Activated T-cell treated with anti-CD3 and anti-CD28 coated beads, Interleukin-2, amount 50 U/mL, for 4 hours (primary cell): Measurements from ENCODE around the gene TRIM17. TPM values are rescaled to one million over a fixed set of nuclear protein-coding genes. Genes with fewer than 3 reads are reported as not detected.

ENCODE experiments used
- ATAC-seq, 2 donors: fragments of 200-7000 bp; cut with Tn5 transposase; one replicate each; pipeline ENCODE4 v1.10.0; 2021
- DNase-seq: peaks from one replicate; pipeline ENCODE4 v3.0.0-alpha.2; 2020
- H3K27me3 Mint-ChIP-seq: one replicate; pipeline ENCODE4 v1.8.0; 2021; ENCODE audit warnings: low read depth, mixed read lengths
- H3K36me3 Mint-ChIP-seq: one replicate; pipeline ENCODE4 v1.8.0; 2022; ENCODE audit warnings: mixed read lengths; ENCODE audit not compliant: insufficient read depth
- H3K4me1 Mint-ChIP-seq: one replicate; pipeline ENCODE4 v1.8.0; 2021; ENCODE audit warnings: low read depth, mixed read lengths
- H3K4me3 Mint-ChIP-seq: one replicate; pipeline ENCODE4 v1.8.0; 2021; ENCODE audit warnings: mild to moderate bottlenecking, moderate library complexity, mixed read lengths
- H3K9me3 Mint-ChIP-seq: one replicate; pipeline ENCODE4 v1.8.0; 2021; ENCODE audit warnings: mixed read lengths
- total RNA-seq, 3 donors: library from RNA; stranded (reverse); gene quantifications; one replicate each; pipeline ENCODE4 v1.2.1, GENCODE V29; 2021

TRIM17 gene
- total RNA-seq, 3 donors from 2014 or later: 0.57 to 1.1 (median 0.66) TPM

DNA sequence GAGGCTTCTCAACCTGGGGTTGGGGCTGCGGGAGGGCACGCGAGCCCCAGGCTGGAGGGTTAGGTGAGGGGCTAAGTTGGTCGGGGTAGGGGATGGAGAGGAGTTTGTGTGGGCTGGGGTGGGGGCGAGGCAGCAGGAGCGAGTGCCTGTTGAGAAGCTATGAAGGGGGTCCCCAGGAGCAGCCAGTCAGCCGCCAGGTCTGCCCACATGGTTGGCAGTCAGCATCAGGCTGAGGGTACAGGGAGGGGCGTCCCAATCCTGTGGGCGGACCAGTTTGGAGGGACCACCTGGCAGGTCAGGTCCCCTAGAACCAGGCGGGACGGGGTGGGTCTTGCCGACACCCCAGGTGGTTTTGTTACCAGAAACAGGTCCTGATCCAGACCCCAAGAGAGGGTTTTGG, 400 bp upstream of the TRIM17 start:
- peaks cover 9% of the 10 kb centered on the region for H3K27me3 Mint-ChIP-seq
- DNase-seq: no peak
- no peak for ATAC-seq
- no peaks in the 10 kb centered on the region for H3K9me3 Mint-ChIP-seq
- no peaks in the 10 kb centered on the region for H3K36me3 Mint-ChIP-seq
- peak overlapping the region; percentile 76 for H3K4me3 Mint-ChIP-seq
- H3K4me1 Mint-ChIP-seq: peaks cover 17% of the 10 kb centered on the region

DNA sequence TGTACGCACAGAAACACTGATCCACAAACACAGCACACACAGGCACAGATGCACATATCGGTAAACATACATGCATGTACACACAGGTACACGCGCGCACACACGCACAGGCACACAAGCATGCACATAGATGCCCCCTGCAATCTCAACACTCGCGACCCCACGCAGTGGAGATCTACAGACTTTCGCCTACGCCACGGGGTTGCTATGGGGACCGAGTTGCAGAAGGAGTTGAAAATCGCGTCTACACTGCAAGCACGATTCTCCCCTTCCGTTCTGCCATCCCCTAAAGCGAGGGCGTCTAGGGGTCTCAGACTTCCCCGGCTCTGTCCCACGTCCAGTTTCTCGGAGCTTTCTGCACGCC, 826 bp downstream of the TRIM17 start:
- DNase-seq (no peak), ATAC-seq (peak; percentile 28 to 42)
- H3K27me3 Mint-ChIP-seq: peaks cover 9% of the 10 kb centered on the region
- H3K4me1 Mint-ChIP-seq: peaks cover 17% of the 10 kb centered on the region
- H3K9me3 Mint-ChIP-seq: no peaks in the 10 kb centered on the region
- peak overlapping the region; percentile 72 for H3K4me3 Mint-ChIP-seq
- no peaks in the 10 kb centered on the region for H3K36me3 Mint-ChIP-seq

DNA sequence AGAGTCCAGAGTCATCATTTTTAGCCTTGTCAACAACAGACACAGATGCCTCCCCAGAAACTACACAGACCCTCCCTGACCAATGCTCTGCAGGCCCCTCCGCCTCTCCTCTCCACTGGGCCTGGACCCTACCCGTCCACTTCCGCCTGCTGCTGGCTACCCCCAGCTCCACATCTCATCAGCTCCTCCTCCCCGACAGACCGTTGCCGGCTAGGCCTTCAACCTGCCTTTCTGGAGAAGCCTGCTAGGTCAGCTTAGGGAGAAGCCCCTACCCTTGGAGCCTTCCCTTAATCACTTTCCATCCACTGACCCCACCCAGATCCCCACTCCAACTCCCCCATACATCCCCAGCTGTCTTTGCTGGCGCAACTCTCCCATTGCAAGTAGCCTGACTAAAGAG, 1.4 kb downstream of the TRIM17 start:
- H3K4me1 Mint-ChIP-seq: peaks cover 17% of the 10 kb centered on the region
- H3K36me3 Mint-ChIP-seq: no peaks in the 10 kb centered on the region
- no peak for DNase-seq
- H3K9me3 Mint-ChIP-seq: no peaks in the 10 kb centered on the region
- peaks cover 9% of the 10 kb centered on the region for H3K27me3 Mint-ChIP-seq
- ATAC-seq: no peak
- peak overlapping the region; percentile 72 for H3K4me3 Mint-ChIP-seq

DNA sequence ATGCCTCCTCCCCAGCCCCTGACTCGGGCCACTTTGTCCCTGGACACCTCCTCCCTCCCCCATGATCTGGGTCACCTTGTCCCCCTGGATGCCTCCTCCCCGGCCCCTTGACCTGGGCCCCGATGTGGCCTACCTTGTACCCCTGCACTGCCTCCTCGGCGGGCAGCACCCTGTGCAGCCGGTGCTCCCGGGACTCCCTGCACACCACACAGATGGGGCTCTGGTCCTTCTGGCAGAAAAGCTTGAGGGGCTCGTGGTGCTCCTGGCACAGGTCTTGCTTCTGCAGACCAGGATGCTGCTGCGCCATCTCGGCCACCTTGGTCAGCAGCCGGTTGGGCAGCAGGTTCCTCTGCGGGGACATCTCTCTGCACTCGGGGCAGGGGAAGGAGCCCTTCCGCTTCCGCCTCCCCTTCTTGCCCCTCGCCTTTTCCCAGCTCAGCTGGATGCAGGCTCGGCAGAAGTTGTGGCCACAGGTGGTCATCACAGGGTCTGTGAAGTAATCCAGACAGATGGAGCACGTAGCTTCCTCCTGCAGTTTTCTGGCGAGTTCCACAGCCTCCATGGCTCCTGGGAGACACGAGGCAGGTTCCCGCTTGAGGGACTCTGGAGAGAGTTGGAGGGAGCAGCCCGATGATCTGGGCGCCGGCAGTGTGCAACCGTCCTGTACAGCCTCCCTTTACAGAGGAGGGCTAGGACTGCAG, 2.0 kb downstream of the TRIM17 start:
- ATAC-seq (no peak), DNase-seq (no peak)
- Mint-ChIP-seq H3K36me3 (no peaks in the 10 kb centered on the region), H3K4me3 (no peak overlapping the region), H3K9me3 (no peaks in the 10 kb centered on the region), H3K27me3 (peaks cover 9% of the 10 kb centered on the region), H3K4me1 (peaks cover 17% of the 10 kb centered on the region)

DNA sequence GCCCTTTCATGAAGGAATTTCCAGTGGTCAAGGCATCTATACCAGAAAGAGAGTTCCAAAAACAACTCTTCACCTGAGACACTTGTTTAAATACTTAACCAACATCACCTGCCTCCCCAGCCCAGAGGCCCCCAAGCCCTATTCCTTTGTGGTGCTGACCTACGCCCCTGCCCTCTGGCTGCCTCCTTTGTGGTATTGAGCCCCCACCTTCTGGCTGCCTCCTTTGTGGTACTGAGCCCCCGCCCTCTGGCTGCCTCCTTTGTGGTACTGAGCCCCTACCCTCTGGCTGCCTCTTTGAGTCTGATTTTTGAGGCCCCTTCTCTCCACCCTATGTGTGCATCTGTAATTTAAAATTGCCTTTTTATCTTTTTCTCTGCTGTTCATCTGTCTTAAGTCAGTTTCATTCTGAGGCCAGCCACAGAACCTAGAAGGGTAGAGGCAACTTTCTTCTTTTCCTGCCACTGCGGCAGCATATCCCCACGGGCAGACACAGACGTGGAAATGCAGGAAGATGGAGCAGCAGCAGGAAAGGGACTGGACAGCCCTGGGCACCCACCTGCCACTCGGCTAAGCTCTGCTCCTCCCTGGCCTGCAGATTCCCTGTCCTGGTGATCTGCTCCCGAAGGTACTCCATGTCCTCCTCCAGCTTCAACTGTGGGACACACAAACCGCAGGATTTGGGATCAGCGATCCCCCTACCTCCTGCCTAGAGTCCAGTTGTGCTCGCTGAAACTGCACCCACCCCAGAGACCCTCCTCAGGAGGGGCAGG, 3.2 kb downstream of the TRIM17 start:
- no peak overlapping the region for H3K4me3 Mint-ChIP-seq
- ATAC-seq: no peak
- no peaks in the 10 kb centered on the region for H3K36me3 Mint-ChIP-seq

DNA sequence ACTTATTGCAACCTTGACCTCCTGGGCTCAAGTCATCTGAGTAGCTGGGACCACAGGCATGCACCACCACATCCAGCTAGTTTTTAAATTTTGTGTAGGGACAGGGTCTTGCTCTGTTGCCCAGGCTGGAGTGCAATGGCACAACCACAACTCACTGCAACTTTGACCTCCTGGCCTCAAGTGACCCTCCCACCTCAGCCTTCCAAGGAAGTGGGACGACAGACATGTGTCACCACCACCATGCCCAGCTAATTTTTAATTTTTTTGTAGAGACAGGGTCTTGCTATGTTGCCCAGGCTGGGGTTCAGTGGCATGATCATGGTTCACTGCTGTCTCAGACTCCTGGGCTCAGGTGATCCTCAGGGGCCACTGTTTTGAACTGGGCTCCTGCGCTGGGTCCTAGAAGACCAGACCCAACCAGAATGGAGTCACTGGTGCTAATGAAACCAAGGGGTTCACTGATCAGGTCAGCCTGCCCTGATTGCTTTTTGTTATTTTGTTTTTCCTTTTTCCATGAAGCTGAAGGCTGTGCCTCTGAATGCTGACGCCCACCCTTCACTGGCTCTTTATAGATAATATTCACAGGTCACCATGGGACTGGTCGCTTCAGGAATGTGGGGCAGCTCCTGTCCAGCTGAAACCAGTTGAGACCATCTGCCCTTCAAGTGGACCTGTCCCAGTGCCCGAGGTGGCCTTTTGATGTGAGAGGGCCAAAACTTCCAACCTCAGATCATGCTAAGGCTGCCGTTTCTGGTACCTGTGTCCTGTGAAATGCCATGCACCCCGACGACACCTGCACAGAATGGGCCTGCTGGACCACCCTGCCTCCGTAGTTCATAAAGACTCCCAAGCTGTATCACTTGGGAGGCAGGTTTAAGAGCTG, 4.9 kb downstream of the TRIM17 start:
- H3K36me3 Mint-ChIP-seq: no peaks in the 10 kb centered on the region
- DNase-seq (no peak), ATAC-seq (no peak)
- H3K4me1 Mint-ChIP-seq: peaks cover 13% of the 10 kb centered on the region
- H3K9me3 Mint-ChIP-seq: no peaks in the 10 kb centered on the region
- no peak overlapping the region for H3K4me3 Mint-ChIP-seq
- H3K27me3 Mint-ChIP-seq: peaks cover 4% of the 10 kb centered on the region

More for the DNA sequence above, 3.2 kb downstream of the TRIM17 start:
- Mint-ChIP-seq H3K4me1 (peaks cover 16% of the 10 kb centered on the region), H3K9me3 (no peaks in the 10 kb centered on the region), H3K27me3 (peaks cover 6% of the 10 kb centered on the region)
- DNase-seq: no peak

DNA sequence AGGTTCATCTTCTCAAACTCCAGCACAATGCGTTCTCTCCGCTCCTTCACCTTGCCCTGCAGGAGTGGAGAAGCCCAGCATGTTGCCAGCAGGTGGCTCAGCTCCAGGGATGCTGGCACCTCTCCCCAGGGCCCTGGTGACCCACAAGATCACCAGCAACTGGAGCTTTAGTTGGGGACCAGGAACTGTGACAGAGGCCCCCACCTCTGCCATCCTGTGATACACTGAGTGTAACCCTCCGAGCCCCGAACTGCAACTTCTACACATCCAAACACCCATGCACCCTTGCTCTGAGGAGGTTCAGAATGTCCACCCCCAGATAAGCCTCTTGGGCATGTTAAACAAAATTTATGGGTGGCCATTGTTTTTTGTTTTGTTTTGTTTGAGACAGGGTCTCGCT, 5.5 kb downstream of the TRIM17 start:
- no peaks in the 10 kb centered on the region for H3K9me3 Mint-ChIP-seq
- no peaks in the 10 kb centered on the region for H3K36me3 Mint-ChIP-seq
- peaks cover 4% of the 10 kb centered on the region for H3K27me3 Mint-ChIP-seq
- H3K4me3 Mint-ChIP-seq: no peak overlapping the region
- ATAC-seq: no peak
- DNase-seq: no peak
- peaks cover 12% of the 10 kb centered on the region for H3K4me1 Mint-ChIP-seq

DNA sequence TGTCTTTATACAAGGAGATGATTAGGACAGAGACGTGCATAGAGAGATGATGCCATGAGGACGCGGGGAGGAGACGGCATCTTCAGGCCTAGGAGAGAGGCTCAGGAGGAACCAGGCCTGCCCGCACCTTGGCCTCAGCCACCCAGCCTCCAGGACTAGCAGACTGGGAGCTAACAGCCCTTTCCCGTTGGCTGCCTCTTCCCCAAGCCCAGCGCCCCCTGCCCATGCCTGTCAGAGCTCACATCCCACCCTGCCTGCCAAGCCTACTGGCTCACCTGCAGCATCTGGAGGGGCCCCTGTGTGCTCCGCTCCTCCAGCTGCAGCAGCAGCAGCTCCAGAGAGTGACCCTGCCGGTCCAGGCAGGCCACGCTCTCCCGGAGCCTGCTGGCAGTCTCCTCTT, 6.0 kb downstream of the TRIM17 start:
- peaks cover 8% of the 10 kb centered on the region for H3K4me1 Mint-ChIP-seq
- no peaks in the 10 kb centered on the region for H3K36me3 Mint-ChIP-seq
- H3K4me3 Mint-ChIP-seq: no peak overlapping the region
- DNase-seq: no peak
- ATAC-seq: no peak
- H3K9me3 Mint-ChIP-seq: no peaks in the 10 kb centered on the region
- peaks cover 4% of the 10 kb centered on the region for H3K27me3 Mint-ChIP-seq

DNA sequence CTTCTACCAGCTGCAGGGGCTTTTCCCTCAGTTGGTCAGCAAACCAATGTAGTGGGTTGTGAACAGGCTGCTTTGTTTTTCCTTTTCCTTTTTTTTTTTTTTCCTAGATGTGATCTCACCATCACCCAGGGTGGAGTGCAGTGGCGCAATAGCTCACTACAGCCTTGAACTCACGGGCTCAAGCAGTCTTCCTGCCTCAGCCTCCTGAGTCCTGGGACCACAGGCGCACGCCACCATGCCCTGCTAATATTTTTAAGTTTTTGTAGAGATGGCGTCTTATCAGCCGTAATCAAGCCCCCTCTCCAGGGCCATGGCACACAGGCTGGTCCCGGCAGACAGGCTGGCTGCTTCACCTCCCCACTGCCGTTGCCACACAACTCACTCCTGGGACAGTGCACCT, 6.6 kb downstream of the TRIM17 start:
- DNase-seq: no peak
- peaks cover 9% of the 10 kb centered on the region for H3K4me1 Mint-ChIP-seq
- ATAC-seq: no peak
- no peak overlapping the region for H3K4me3 Mint-ChIP-seq
- no peaks in the 10 kb centered on the region for H3K27me3 Mint-ChIP-seq
- H3K9me3 Mint-ChIP-seq: no peaks in the 10 kb centered on the region
- H3K36me3 Mint-ChIP-seq: no peaks in the 10 kb centered on the region

DNA sequence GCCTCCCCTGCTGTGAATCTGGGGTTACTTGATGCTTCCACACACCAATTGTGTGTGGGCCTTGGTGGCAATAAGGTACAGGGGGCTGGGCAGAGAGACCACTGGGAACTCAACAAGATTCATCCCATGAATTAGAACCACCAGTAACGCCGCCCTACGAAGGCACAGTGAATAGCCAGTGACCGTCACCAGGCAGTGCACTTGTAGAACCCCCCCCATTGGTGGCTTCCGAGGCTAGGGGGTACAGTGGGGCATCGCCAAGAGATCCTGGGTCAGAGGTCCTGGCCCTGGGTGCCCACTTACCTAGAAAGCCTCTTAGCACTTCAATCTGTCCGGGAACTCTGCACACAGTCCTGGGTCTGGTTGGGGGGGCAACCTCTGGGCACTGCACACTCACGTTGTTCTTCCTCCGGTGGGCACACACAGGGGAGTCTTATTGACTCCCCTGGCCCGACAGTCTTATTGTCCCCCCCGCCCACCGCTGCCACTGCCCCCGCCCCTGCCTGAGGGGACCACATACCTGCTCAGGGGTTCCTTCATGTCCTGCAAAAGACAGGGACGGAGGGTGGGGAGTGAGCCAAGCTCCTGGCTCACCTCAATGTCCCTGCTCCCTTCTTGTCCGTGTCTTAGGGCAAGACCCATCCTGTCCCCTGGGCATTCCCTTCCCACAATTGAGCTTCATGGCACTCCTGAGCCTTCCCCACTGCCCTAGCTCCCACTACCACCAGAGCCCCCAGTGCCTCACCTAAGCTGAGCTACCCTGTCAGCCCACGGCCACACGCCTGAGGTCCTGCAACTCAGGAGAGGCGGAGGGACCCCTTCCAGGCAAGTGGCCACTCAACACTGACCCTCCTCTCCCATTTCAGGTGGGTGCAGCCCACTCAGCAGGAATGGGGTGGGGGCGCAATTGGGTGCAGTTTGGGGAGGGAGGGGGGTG, 7.5 kb downstream of the TRIM17 start:
- no peaks in the 10 kb centered on the region for H3K9me3 Mint-ChIP-seq
- H3K4me3 Mint-ChIP-seq: peak overlapping the region; percentile 6

DNA sequence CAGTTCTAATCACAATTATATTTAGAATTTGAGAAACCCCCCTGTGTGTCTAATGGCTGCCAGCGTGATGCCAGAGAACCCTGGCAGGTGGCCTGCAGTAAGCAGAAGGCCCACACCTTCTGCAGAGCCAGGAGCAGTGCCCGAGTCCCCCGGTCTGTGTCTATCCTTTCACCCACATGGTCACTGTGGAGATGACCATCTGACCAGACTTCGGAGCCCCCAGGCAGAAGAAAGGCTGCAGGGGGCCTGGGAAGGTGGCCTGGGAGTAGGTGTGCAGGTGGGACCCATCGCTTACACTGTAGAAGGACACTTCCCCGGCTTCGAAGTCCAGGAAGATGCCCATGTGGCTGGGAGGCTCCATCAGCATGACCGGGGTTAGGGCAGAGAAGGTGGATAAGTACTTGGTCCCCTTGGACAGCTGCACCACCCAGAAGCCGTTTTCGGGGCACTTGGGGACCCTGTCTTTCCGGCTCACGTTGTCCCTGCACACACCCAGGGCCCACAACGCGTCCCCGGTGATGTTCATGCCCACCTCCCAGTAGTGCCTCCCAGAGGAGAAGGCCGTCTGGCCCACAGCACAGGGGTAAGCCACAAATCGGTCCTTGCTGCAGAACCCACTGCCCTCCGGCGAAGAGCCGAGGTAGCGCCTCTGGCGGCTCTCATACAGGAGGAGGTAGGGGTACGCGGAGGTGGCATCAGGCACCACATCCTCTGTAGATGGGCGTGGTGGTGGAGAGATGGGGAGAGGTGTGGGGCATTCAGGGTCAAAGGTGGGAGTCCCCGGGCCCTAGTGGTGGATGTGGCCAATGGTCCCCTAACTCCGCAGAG, 8.4 kb downstream of the TRIM17 start:
- Mint-ChIP-seq H3K9me3 (no peaks in the 10 kb centered on the region), H3K36me3 (peaks cover 10% of the 10 kb centered on the region), H3K4me1 (peaks cover 26% of the 10 kb centered on the region), H3K4me3 (peak overlapping the region; percentile 92), H3K27me3 (no peaks in the 10 kb centered on the region)
- DNase-seq (no peak), ATAC-seq (no peak)

More for the DNA sequence above, 7.5 kb downstream of the TRIM17 start:
- Mint-ChIP-seq H3K4me1 (peaks cover 18% of the 10 kb centered on the region), H3K27me3 (no peaks in the 10 kb centered on the region), H3K36me3 (peaks cover 4% of the 10 kb centered on the region)
- ATAC-seq (no peak), DNase-seq (no peak)

DNA sequence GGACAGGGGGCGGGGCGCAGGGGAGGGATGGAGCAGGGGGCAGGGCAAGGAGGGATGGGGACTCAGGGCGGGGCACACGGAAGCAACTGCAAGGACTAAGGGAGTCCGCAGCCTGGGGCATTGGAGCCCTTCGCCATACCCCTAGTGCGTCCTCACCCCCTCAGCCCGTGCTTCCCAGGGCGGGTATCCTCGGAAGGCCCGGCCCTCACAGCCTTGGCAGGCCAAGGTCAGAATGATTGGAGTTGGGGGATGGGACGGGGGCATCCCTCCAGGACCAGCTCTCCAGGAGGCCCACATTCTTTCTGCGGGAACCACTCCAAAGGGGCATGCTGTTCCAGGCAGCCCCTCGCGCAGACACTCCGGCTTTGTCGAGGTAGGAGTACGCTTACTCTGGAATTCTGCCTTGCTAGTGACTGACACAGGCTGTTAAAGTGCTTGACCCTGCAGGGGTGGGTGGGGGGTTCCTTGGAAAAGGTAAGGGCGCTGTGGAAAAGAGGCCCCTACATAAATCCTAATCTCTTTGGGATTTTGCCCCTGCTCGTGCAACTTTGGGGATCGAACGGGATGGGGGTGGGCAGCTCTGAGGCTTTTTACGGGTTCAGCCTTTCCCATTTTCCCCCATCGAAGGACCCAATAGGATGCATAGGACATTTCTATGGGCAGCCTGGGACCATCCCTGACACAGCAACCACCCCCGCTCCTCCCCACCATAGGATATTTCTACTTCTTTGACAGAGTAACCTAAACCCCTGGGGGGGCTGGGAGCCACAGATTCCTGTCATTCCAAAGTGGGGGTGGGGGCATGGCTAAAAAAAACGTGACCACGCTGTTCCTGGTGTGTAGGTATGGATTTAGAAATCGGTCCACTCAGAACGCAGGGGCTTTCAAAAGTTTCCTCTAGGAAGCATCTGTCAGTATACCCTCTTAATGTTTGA, 9.3 kb downstream of the TRIM17 start:
- DNase-seq (no peak), ATAC-seq (no peak)
- Mint-ChIP-seq H3K9me3 (no peaks in the 10 kb centered on the region), H3K27me3 (no peaks in the 10 kb centered on the region), H3K36me3 (peaks cover 16% of the 10 kb centered on the region), H3K4me1 (peaks cover 35% of the 10 kb centered on the region), H3K4me3 (peak overlapping the region; percentile 92)
